GM23338 (cell line): ENCODE results near the gene BCR. TPM values are rescaled to one million over a fixed set of nuclear protein-coding genes. Genes with fewer than 3 reads are reported as not detected.

Source experiments
- ATAC-seq: fragments of 200-7000 bp; cut with Tn5 transposase; 3 replicates; pipeline ENCODE4 v1.9.1; 2020
- DNase-seq: peaks from one replicate; pipeline ENCODE4 v3.0.0-alpha.2; 2015; ENCODE audit warnings: low spot score
- H2AFZ ChIP-seq: fragments of 200-600 bp; sonication (generic); 2 replicates; pipeline ENCODE4 v1.8.0; 2016; ENCODE audit warnings: antibody characterized with exemption, mild to moderate bottlenecking, moderate library complexity
- H3F3A ChIP-seq: fragments of 200-600 bp; sonication (generic); replicated peaks from 2 replicates; pipeline ENCODE4 v1.8.0; 2017; ENCODE audit warnings: antibody characterized with exemption, mixed run types, low read depth
- H3K27ac ChIP-seq: fragments of 200-600 bp; sonication (generic); 2 replicates; pipeline ENCODE4 v1.6.1; 2016; ENCODE audit warnings: low read depth
- H3K27me3 ChIP-seq: fragments of 200-600 bp; sonication (generic); 2 replicates; pipeline ENCODE4 v1.8.0; 2016; ENCODE audit warnings: mild to moderate bottlenecking, mixed run types, moderate library complexity; ENCODE audit not compliant: insufficient read depth
- H3K36me3 ChIP-seq: fragments of 200-600 bp; sonication (generic); 2 replicates; pipeline ENCODE4 v1.8.0; 2016; ENCODE audit warnings: mild to moderate bottlenecking; ENCODE audit not compliant: insufficient read depth
- H3K4me1 ChIP-seq: fragments of 200-600 bp; sonication (generic); 2 replicates; pipeline ENCODE4 v1.8.0; 2016; ENCODE audit warnings: mild to moderate bottlenecking, moderate library complexity; ENCODE audit not compliant: insufficient read depth
- H3K4me2 ChIP-seq: fragments of 200-600 bp; sonication (generic); 2 replicates; pipeline ENCODE4 v1.7.1; 2017; ENCODE audit warnings: mixed run types
- H3K4me3 ChIP-seq: fragments of 200-600 bp; sonication (generic); 2 replicates; pipeline ENCODE4 v1.6.1; 2016; ENCODE audit warnings: mixed run types
- H3K79me2 ChIP-seq: fragments of 200-600 bp; sonication (generic); replicated peaks from 2 replicates; pipeline ENCODE4 v1.8.0; 2017; ENCODE audit warnings: mild to moderate bottlenecking; ENCODE audit not compliant: insufficient read depth
- H3K9me2 ChIP-seq: fragments of 200-600 bp; sonication (generic); 2 replicates; pipeline ENCODE4 v1.8.0; 2017; ENCODE audit not compliant: insufficient read depth
- H4K20me1 ChIP-seq: fragments of 200-600 bp; sonication (generic); replicated peaks from 2 replicates; pipeline ENCODE4 v1.8.0; 2017; ENCODE audit warnings: mild to moderate bottlenecking; ENCODE audit not compliant: insufficient read depth
- H3K27ac Mint-ChIP-seq: 2 replicates; pipeline ENCODE4 v1.8.0; 2020; ENCODE audit warnings: inconsistent platforms, mild to moderate bottlenecking, moderate library complexity, mixed read lengths
- H3K27me3 Mint-ChIP-seq: 3 replicates; pipeline ENCODE4 v1.8.0; 2022; ENCODE audit warnings: low read depth, mild to moderate bottlenecking, moderate library complexity, mixed read lengths, inconsistent platforms; ENCODE audit not compliant: insufficient read depth, poor library complexity
- H3K36me3 Mint-ChIP-seq: 3 replicates; pipeline ENCODE4 v1.8.0; 2021; ENCODE audit warnings: low read depth, mild to moderate bottlenecking, inconsistent platforms, moderate library complexity, mixed read lengths
- H3K4me1 Mint-ChIP-seq: 3 replicates; pipeline ENCODE4 v1.8.0; 2020; ENCODE audit warnings: mild to moderate bottlenecking, inconsistent platforms, mixed read lengths
- H3K4me3 Mint-ChIP-seq: 3 replicates; pipeline ENCODE4 v1.8.0; 2021; ENCODE audit warnings: moderate library complexity, mild to moderate bottlenecking, inconsistent platforms, mixed read lengths
- H3K9me3 Mint-ChIP-seq: 3 replicates; pipeline ENCODE4 v1.8.0; 2020; ENCODE audit warnings: moderate library complexity, mild to moderate bottlenecking, inconsistent platforms, mixed read lengths
- CREB1 ChIP-seq: fragments of 250-450 bp; sonication (Bioruptor Pico); IDR thresholded peaks from 2 replicates; pipeline ENCODE4 v1.5.0; 2020; ENCODE audit warnings: low read depth, mild to moderate bottlenecking, moderate library complexity
- CTCF ChIP-seq, 2 experiments: fragments of 200-600 bp in 1 of 2; sonication (generic) in 1 of 2; conservative IDR thresholded peaks; 2 replicates each; pipeline versions ENCODE4 v1.5.1 to v1.6.1; 2016 to 2017; ENCODE audit warnings: antibody characterized with exemption in 2 of 2, low read depth in 2 of 2, mild to moderate bottlenecking in 2 of 2, moderate library complexity in 1 of 2
- ETS1 ChIP-seq: IDR thresholded peaks from 2 replicates; pipeline ENCODE4 v1.6.1; 2016; ENCODE audit warnings: antibody characterized with exemption
- EZH2 ChIP-seq: fragments of 200-600 bp; sonication (generic); IDR thresholded peaks from one replicate; pipeline ENCODE4 v1.8.0; 2017; ENCODE audit warnings: antibody characterized with exemption, mild to moderate bottlenecking, low read depth; ENCODE audit not compliant: unreplicated experiment
- EZH2phosphoT487 ChIP-seq: fragments of 200-600 bp; sonication (generic); IDR thresholded peaks from one replicate; pipeline ENCODE4 v1.8.1; 2018; ENCODE audit warnings: antibody characterized with exemption; ENCODE audit not compliant: unreplicated experiment
- JUNB ChIP-seq: IDR thresholded peaks from one replicate; pipeline ENCODE4 v1.6.1; 2016; ENCODE audit warnings: antibody characterized with exemption; ENCODE audit not compliant: unreplicated experiment
- NANOG ChIP-seq: IDR thresholded peaks from 2 replicates; pipeline ENCODE4 v1.6.1; 2016; ENCODE audit warnings: antibody characterized with exemption, borderline replicate concordance
- POLR2AphosphoS5 ChIP-seq: IDR thresholded peaks from 2 replicates; pipeline ENCODE4 v1.6.1; 2016; ENCODE audit warnings: antibody characterized with exemption, low read depth
- REST ChIP-seq: IDR thresholded peaks from one replicate; pipeline ENCODE4 v1.6.1; 2018; ENCODE audit warnings: antibody characterized with exemption; ENCODE audit not compliant: unreplicated experiment
- STAT1 ChIP-seq: IDR thresholded peaks from one replicate; pipeline ENCODE4 v1.6.1; 2016; ENCODE audit warnings: antibody characterized with exemption; ENCODE audit not compliant: unreplicated experiment
- ZNF114 ChIP-seq: fragments of 250-450 bp; sonication (Bioruptor Pico); IDR thresholded peaks from 2 replicates; pipeline ENCODE4 v1.5.0; 2020; ENCODE audit warnings: mild to moderate bottlenecking, moderate library complexity
- ZNF331 ChIP-seq: fragments of 250-450 bp; sonication (Bioruptor Pico); IDR thresholded peaks from 2 replicates; pipeline ENCODE4 v1.5.0; 2020; ENCODE audit warnings: low read depth, mild to moderate bottlenecking, moderate library complexity
- ZNF462 ChIP-seq: fragments of 250-450 bp; sonication (Bioruptor Pico); IDR thresholded peaks from 2 replicates; pipeline ENCODE4 v1.5.0; 2020; ENCODE audit warnings: mild to moderate bottlenecking, moderate library complexity
- polyA plus RNA-seq: library from polyadenylated mRNA; unstranded; fragments of >200 nt; fragmentation: Nextera tagmentation; extraction: Ambion mirVana; gene quantifications from 2 replicates; pipeline ENCODE4 v1.2.1, GENCODE V29; 2016
- total RNA-seq: library from RNA; depleted of rRNA; stranded (reverse); fragments of >200 nt; shearing (Covaris generic); gene quantifications from 2 replicates; pipeline ENCODE4 v1.2.3, GENCODE V29; 2014

BCR gene
- total and polyA plus RNA-seq, 2 experiments from 2014 or later, result 17.7 to 121 TPM

GRCh38 chr22:23291806-23292452 lies 111.6 kb downstream of the BCR start:
- Histone ChIP-seq H3K36me3 (peaks cover 20% of the 10 kb centered on the region; the same call in 1 of the 2 replicates), H2AFZ (no peak overlapping the region), H3F3A (0 out of 2 replicates have a peak, but pooled peaks cover 3% of the 10 kb centered on the region), H3K4me1 (no peaks in the 10 kb centered on the region), H4K20me1 (no peaks in the 10 kb centered on the region; the same call in 1 of the 2 replicates), H3K4me3 (no peak overlapping the region), H3K79me2 (no peaks in the 10 kb centered on the region), H3K9me2 (no peaks in the 10 kb centered on the region), H3K27ac (no peak overlapping the region), H3K27me3 (no peaks in the 10 kb centered on the region), H3K4me2 (no peak overlapping the region)
- no peak overlapping the region for H3K4me3 Mint-ChIP-seq
- no peaks in the 10 kb centered on the region; the same call in 2 of the 3 replicates for H3K9me3 Mint-ChIP-seq
- no peak overlapping the region for H3K27ac Mint-ChIP-seq
- peaks cover 16% of the 10 kb centered on the region for H3K27me3 Mint-ChIP-seq
- no peak for TF ChIP-seq ZNF462 (CRISPR knock-in tag)
- no peak for TF ChIP-seq EZH2phosphoT487
- no peak for TF ChIP-seq NANOG
- no peak for TF ChIP-seq ZNF114 (CRISPR knock-in tag)
- no peak for TF ChIP-seq STAT1
- TF ChIP-seq ETS1, result no peak
- TF ChIP-seq POLR2AphosphoS5, result no peak
- TF ChIP-seq ZNF331 (CRISPR knock-in tag), result no peak
- no peak for TF ChIP-seq CREB1 (CRISPR knock-in tag)
- no peak for TF ChIP-seq JUNB
- no peak for TF ChIP-seq EZH2
- no peak for TF ChIP-seq REST
- no peak for TF ChIP-seq CTCF (conservative IDR thresholded peaks at IDR 0.05; ENCODE audit: low read depth in 2 of 2)
- ATAC-seq (no peak), DNase-seq (no peak)
- peaks cover 77% of the 10 kb centered on the region for H3K36me3 Mint-ChIP-seq
- no peaks in the 10 kb centered on the region; the same call in 2 of the 3 replicates for H3K4me1 Mint-ChIP-seq
